NCI-H69 (cell line): ENCODE data around the gene HOXD13.

Source experiments
- DNase-seq: peaks from one replicate; lab custom pipeline; 2025; lab: John Stamatoyannopoulos, UW

Gene HOXD13

DNA sequence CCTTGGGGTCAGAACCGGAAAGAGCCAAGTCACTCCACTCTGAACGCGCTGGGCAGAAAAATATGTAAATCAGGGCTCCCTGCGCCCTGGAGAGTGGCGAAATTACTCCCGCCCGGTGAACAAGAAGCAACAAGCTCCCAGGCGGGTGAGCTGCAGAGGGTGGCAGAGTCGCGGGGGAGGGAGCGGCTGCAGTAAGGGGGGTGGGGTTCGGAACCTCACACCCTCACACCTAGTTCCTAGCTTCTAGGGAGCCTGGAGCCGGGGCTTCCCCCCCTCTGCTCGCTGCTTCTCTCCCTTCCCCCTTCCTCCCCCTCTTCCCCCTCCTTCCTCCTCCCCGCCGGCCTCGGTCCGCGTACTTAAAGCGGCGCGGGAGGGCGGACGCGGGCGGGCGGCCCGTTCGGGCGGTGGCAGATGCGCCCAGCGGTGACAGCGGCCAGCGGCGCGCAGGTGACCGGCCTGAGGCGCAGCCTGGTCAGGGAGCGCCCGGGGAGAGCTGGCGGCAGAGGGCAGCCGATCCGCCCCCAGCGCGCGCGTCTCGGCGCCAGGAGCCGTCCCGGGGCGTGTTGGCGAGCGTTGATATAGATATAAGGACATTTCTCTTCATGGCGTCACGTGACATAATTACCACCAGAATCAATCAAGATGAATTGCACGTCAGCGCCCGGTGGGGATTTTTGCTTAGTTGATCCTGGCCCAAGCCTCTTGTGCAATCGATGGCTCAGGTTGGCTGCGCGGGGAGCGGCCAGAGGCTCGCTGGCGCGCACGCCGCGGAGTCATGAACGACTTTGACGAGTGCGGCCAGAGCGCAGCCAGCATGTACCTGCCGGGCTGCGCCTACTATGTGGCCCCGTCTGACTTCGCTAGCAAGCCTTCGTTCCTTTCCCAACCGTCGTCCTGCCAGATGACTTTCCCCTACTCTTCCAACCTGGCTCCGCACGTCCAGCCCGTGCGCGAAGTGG lies 14.3 kb downstream of the HOXD13 start, which contains the start of gene HOXD11:
Gene HOXD11 (plus strand): TSS at position 700 of the 959 bp plus-strand sequence. CDS start 76 bp downstream, at position 776.
- peak; percentile 97 for DNase-seq

DNA sequence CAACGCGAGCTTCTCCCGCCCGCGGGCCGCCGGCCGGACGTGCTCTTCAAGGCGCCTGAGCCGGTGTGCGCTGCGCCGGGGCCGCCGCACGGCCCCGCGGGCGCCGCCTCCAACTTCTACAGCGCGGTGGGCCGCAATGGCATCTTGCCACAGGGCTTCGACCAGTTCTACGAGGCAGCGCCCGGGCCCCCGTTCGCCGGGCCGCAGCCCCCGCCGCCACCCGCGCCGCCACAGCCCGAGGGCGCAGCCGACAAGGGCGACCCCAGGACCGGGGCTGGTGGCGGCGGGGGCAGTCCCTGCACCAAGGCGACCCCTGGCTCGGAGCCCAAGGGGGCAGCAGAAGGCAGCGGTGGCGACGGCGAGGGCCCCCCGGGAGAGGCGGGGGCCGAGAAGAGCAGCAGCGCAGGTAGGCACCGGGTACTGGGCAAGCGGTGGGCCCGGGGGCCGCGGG lies 15.2 kb downstream of the HOXD13 start:
- DNase-seq = peak; percentile 57

DNA sequence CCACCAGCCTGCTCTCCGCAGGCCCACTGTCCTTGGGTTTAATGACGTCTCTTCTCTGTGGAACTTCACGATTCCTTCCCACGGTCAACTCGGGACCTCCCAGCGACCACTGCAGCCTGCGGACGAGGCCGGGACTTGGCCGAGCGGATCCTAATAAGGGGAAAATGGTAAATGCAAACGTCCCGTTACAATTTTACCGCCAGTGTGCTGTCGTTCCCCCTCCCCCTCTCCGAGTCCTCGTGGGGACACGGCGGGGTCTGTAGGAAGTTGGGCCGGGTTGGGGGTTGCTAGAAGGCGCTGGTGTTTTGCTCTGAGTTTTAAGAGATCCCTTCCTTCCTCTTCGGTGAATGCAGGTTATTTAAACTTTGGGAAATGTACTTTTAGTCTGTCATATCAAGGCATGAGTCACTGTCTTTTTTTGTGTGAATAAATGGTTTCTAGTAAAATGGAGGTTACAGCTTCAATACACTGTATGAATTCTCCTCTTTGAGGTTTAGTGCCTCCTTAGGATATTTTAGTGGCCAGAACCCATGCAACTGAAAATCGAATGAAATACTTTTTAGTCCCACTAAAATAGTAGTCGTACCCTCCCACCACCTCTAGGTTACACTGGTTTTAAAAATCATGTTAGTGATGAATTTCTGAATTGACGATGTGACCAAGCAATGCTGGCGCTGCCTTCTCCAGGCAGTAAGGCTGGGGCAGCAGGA lies 16.8 kb downstream of the HOXD13 start:
- peak; percentile 46 for DNase-seq

DNA sequence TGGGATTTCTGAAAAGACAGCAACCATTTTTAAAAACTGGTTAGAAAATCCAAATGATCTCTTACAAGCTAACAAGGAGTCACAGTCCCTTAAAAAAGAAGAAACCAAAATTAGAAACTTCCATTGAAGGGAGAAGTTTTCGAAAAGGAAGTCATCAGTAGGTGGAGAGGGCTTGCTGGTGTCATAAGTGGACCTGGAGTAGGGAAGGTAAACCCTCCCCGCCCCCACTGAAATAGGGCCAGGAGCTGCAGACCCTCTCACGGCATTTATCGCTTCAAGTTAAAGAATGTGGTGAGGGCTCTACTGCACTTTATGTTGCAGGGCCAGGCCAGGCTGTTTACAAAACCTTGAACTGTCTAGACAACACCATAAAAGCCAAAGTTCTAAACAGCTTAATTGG lies 17.4 kb downstream of the HOXD13 start:
- DNase-seq = peak; percentile 42

DNA sequence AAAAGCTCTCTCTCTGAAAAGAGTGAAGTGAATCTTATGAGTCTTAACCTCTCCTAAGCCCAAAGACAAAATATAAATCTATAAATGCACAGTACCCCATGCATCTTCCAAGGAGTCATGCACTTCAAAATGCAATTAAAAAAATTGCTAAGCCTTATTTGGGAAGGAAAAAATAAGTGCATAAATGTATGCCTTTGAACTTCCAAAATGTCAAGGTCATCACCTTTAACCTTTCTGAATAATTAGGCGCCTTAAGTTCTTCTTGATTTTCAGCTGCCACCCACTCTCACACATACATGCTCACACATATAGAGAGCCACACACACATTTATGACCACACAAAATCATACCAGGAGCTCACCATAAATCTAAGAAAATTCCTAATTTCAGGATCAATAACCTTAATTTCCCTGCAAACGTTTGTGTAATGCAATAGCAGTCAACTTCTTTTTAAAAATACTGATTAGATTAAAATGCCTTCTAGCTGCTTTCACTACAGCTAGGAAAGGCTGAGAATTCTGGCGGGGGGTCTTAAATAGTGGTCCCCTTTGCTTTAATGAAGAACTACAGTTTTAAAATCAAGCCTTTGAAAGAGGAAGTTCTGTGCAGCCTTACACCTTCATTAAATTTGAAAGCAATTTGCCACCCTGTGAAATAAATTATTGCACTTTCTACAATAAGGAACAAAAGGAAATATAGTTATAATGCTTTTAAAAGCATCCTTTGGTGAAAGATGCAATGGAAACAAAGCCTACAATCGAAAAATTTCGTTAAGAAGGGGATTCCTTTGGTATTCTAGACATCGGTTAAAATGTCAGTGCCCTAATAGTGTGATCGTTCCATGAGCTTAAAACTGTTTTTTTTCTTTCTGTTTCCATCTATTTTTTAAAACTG lies 18.1 kb downstream of the HOXD13 start:
- peak; percentile 40 for DNase-seq

DNA sequence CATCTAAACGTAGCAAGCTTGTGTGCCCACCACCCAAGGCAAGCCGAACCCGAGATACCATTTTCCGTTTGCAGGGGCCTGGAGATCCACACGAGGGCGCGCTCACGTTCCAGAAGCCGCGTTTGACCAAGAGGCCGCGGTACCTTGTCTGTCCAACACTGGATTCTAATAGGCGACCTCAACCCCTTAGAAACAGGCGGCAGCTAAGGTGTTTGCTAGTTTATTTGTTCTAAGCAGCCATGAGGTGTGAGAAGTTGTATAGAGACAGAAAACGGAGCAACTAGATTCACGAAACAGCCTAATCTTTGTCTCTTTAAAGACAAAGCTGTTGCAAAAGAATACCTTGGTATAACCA lies 18.8 kb downstream of the HOXD13 start:
- DNase-seq = peak; percentile 91

DNA sequence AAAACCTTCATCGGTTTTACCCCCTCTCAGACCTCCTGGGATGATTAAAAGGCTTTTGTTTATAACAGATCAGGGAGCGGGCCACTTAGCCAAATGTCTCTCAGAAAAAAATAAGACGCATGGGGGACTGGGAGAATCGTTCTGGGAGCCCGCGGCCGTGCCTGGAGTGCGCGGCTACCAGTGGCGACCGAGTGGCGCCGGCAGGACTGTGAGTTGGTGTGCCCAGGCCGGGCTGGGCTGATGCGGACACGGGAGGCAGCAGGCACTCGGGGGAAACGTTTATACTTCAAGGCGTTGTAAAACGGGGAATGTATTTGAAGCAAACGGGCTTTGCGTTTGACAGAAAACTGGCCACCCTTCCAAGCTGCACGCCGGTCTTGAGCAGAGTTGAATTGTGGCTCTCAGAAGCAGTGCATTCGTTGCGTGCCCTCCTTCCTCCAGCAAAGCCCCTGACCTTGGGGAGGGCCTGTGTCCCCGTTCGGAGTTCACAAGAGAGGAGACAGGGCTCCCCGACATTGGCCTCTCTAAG lies 19.4 kb downstream of the HOXD13 start:
- DNase-seq = peak; percentile 58

DNA sequence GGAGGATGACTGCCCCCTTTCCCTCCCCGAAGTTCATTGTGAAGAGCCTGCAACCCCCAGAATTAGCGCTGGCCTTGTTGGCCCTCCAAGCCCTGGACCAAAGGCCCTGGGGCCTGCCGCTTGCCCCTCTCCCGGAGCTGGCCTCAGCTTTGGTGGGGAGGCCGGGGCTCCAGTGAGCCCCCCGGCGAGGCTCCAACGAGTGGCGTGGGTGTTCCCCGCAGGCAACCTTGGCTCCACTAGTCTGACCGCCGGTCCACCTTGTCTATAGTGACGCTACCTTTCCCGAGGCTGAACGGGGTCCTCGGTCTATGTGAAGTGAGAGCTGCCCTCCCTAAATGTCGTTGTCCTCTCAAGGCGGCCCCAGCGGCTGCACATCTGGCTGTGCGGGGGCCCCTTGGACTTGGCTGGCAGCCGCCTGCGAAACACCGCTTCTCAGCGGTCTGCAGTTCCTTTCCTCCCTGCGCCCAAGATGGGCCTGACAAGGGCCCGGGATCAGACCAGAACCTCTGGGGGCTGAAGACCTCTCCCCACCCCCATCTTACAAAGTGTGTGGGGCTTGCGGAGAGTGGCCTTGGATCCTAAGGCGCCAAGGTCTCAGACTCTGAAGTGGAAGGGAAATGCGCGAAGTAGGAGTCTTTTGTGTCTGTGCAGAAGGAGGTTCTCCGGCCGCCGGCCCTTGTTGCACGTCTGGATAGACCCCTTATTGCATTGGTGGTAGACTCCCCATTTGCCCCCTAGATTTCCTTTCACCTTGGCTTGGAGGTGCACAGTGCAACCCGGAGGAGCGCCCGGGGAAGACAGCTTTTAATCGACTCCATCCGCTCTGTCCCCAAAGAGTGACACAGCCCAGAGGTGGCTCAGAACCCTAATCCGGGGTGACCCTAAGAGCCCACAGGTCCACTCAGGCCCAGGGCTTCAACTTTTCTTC lies 20.1 kb downstream of the HOXD13 start:
- peak; percentile 56 for DNase-seq

DNA sequence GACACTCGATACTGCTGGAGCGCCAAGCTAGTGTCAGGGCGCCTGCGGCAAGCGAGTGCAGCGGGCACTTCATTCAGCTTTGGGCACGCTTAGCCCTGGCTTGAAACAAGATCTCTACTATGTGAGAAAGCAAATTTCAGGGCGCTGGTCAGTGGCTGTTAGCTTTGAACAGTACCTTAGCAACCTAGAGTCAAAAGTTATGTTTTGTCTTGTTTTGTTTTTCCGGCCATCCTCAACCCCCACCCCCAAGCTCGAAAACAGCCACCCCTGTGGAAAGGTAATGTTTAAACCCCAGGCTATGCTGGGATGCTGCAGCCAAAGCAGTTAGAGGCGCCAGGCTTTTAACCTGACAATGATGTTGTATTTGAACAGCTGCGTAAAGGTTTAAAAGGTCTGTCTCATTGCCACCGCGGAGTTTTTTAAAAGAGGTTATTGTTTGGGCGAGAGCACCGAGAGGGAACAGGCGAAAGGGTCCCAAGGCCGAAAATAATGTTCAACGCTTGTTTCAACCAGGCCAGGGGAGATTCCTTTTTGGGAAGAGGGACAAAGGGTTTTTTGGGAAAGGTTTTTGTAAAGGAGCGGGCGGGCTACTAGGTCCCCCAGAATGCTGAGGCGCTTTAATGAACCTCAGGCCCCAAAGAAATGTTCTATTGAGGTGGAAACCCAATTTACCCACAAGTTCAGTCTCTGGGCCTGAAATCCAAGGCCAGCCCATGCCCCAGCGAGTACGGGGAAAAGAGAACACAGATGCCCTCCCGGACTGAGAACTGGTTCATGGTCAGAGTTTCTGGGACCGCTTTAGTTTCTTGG lies 21.8 kb downstream of the HOXD13 start:
- DNase-seq = peak; percentile 96

DNA sequence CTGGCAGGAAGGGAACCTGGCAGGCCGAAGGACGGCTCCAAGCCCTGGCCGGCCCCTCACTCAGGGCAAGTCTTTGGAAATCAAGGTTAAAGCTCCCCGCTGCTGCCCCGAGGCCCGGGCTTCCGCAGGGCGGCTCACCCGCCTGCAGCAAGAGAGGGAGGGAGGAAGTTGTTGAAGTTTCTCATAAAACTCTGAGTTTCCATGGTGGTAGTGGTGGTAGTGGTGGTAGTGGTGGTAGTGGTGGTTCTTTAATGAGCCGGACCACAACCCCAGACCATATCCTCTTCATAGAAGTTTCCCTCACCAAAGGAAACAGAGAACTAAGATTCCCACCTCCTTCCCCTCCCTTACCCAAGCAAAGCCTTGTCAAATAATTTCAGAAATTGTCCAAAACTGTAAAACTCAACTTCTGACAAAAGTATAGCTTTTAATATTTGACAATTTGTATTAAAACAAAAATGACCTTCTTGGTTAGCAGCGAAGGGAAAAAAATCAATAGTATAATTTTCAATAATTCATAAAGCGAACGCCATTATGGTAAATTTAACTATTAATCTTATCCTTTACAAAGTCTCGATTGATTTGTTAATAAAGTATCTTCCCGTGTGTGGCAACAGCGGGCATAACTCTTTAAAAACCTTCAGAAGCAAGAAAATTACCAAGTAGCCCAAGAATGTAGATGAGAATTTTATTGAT lies 22.6 kb downstream of the HOXD13 start:
- peak; percentile 34 for DNase-seq

DNA sequence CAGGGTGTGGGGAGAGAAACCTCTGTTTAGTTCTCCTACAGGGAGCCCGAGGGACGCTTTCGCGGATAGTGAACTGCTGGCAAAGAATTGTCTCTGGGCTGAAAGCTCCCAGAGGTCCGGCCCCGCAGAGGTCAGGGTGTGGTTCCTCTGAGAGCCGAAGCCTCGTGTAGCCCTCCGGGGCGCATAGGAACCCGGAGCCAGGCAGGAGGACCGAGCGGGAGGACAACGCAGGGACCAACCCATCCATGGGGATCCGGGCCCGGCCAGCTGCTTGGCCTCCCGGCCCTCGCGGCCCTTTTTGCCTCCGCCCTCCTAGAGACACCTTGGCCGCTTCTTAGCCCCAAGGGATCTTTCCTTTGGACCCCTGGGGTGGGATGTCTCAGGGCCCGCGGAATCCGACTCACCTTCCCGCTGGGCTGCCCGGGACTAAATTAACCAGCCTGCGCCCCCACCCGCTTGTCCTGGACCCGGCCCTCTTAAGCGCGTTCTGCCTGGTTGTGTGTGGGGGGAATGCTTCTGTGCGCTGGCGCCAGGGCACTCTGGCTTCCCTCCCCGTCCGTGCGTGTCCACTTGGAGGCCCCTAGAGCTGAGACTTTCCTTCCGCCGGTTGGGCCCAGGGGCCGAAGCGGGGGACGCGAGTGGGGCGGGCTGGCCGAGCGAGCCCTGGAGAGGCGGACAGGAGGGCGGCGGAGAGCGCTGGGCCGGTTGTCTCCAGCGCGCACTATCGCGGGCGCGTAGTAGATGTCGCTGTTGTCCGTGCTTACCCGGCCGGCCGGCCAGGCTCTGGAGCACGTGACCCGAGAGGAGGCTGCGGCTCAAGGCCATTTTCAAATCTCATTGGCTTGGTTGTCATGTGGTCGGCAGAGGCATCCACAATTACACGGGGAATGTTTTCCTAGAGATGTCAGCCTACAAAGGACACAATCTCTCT lies 23.6 kb downstream of the HOXD13 start, which contains the start of gene HOXD10:
Gene HOXD10 (plus strand): TSS at position 896 of the 931 bp plus-strand sequence. CDS start 56 bp downstream, outside the sequence.
- no peak for DNase-seq

DNA sequence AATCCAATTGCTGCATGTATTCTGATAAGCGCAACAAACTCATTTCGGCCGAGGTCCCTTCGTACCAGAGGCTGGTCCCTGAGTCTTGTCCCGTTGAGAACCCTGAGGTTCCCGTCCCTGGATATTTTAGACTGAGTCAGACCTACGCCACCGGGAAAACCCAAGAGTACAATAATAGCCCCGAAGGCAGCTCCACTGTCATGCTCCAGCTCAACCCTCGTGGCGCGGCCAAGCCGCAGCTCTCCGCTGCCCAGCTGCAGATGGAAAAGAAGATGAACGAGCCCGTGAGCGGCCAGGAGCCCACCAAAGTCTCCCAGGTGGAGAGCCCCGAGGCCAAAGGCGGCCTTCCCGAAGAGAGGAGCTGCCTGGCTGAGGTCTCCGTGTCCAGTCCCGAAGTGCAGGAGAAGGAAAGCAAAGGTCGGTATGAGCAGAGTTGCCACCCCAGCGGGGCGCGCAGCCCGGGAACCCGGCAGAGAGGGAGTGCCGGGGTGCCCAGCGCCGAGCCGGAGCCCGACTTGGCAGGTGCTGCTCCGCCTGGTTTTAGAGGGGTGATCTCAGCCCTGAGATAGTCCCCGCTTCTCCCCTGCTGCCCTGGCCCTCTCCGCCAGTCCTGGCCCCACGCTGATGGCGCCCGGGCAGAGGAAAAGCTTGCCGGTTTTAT lies 24.8 kb downstream of the HOXD13 start:
- no peak for DNase-seq

DNA sequence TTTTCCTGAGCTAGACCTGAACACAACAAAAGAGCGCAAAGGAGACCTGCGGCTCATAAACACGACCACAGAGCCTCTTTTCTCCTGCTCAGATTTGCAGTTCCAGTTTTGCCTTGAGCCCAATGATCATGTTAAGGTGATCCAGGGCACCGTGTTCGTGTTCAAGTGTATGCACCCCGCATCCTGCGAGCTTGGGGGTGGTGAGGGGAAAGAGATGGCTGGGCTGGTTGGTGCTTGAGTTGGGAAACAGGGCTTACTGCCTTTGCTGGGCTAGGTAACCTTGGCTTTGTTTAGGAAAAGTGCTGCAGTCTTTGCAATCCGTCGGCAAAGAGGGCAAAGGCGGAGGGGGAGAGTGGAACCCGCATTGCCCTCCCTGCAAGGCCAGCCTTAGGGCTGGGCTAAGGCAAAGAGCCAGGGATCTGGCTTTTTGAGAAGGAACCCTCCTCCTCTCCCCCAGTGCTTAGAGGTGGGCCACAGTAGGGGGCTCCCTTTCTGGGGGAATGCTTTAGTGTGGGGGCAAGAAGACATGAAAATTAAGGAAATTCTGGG lies 25.4 kb downstream of the HOXD13 start:
- DNase-seq = no peak

DNA sequence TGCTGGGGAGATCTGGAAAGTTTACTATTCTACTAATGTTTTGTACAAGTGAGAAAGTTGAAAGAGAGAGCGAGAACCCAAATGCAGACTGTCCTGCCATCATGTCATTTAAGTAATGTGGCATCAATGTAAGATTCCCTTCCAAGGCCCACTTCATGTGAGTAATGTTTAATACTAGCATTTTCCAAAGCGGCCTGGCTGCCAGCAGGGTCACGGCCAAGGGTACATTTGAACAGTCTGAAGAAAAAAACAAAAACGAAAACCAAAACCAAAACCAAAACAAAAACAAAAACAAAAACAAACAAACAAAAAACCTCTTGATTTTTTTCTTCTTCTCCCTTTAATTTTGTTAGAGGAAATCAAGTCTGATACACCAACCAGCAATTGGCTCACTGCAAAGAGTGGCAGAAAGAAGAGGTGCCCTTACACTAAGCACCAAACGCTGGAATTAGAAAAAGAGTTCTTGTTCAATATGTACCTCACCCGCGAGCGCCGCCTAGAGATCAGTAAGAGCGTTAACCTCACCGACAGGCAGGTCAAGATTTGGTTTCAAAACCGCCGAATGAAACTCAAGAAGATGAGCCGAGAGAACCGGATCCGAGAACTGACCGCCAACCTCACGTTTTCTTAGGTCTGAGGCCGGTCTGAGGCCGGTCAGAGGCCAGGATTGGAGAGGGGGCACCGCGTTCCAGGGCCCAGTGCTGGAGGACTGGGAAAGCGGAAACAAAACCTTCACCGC lies 26.2 kb downstream of the HOXD13 start:
- DNase-seq = no peak

DNA sequence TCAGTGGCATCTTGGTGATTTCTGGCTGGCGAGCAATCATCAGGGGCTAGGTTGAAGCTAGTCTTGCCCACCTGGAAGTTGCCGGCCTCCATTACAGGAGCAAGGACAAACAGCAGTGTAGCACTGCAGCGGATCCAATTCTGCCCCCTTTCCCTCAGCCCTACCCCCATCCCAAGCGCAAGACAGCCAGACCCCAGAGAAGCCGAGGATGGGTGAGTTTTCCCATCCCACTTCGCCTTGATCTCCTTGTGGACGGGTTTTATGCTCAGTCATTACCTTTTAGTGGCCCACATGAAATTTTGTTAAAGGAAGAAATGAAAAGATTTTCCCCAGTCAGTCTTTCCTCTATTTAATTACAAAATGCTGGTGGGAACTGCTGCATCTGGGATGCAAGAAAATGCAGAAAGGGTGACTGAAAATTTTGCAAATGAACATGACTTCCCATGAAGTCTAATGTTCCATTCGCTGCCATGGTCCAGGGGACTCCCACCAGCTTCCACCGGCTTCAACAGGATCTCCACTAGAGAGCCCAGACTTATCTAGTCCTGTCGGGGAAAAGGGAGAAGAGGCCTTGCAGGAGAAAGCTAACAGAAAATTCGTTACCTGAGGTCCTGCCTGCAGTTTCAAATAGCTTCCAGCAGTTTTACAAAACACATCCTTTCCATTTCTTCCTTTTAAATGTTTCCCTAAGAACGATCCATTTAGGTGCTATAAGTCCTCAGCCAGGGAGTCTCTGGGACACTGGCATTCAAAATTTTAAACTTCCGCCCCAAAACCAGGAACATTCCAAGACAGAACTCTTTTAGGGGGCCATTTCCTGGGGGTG lies 28.1 kb downstream of the HOXD13 start:
- no peak for DNase-seq
